ENCODE measurements around the gene RIF1.

- TF ChIP-seq EZH2phosphoT487 (IDR thresholded peaks at IDR 0.05; ENCODE audit: borderline replicate concordance, low read length), result no peak
- TF ChIP-seq, protein P1, sequence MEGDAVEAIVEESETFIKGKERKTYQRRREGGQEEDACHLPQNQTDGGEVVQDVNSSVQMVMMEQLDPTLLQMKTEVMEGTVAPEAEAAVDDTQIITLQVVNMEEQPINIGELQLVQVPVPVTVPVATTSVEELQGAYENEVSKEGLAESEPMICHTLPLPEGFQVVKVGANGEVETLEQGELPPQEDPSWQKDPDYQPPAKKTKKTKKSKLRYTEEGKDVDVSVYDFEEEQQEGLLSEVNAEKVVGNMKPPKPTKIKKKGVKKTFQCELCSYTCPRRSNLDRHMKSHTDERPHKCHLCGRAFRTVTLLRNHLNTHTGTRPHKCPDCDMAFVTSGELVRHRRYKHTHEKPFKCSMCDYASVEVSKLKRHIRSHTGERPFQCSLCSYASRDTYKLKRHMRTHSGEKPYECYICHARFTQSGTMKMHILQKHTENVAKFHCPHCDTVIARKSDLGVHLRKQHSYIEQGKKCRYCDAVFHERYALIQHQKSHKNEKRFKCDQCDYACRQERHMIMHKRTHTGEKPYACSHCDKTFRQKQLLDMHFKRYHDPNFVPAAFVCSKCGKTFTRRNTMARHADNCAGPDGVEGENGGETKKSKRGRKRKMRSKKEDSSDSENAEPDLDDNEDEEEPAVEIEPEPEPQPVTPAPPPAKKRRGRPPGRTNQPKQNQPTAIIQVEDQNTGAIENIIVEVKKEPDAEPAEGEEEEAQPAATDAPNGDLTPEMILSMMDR (conservative IDR thresholded peaks at IDR 0.05; ENCODE audit: low read depth, low read length), result peak; percentile 56
- TF ChIP-seq EZH2 (IDR thresholded peaks at IDR 0.05; ENCODE audit: low read length, unreplicated experiment), result no peak
These were observed at the start of gene RIF1 for GRCh38 chr2:151409601-151410484.

All from PC-3 (cell line).